ENCODE measurements around the gene DPEP1.
"Not testable (repeated sequence)": the region's sequence is repeated elsewhere in the genome, so short reads cannot be mapped to it uniquely, and the experiment has no call there.

DPEP1 gene

GRCh38 chr16:89620406-89620841, 7.0 kb downstream of the DPEP1 start:
- DNase-seq: no peak

- DNase-seq: no peak
Observed at GRCh38 chr16:89621136-89621697, 7.8 kb downstream of the DPEP1 start.

- no peak for DNase-seq
Observed at GRCh38 chr16:89621698-89622409, 8.4 kb downstream of the DPEP1 start.

GRCh38 chr16:89623511-89624261, 10.2 kb downstream of the DPEP1 start:
- no peak for DNase-seq

- no peak for DNase-seq
Observed at GRCh38 chr16:89624777-89625761, 11.6 kb downstream of the DPEP1 start.

- DNase-seq: no peak
Observed at GRCh38 chr16:89629827-89630610, 16.6 kb downstream of the DPEP1 start.

- no peak for DNase-seq
Observed at GRCh38 chr16:89633064-89633631, 19.7 kb downstream of the DPEP1 start.

GRCh38 chr16:89634463-89635385, 21.3 kb downstream of the DPEP1 start:
- not testable (repeated sequence) for DNase-seq

- no peak for DNase-seq
Observed at GRCh38 chr16:89636663-89637062, 23.2 kb downstream of the DPEP1 start.

- DNase-seq: no peak
Observed at GRCh38 chr16:89637379-89637778, 23.9 kb downstream of the DPEP1 start.

- DNase-seq: no peak
Observed at GRCh38 chr16:89638455-89638854, 25.0 kb downstream of the DPEP1 start.

GRCh38 chr16:89639385-89639784, 25.9 kb downstream of the DPEP1 start:
- DNase-seq: no peak

- DNase-seq: no peak
Observed at GRCh38 chr16:89641458-89642119, 28.1 kb downstream of the DPEP1 start.

- no peak for DNase-seq
Observed at GRCh38 chr16:89642574-89642973, 29.1 kb downstream of the DPEP1 start.

GRCh38 chr16:89643769-89644300, 30.4 kb downstream of the DPEP1 start:
- no peak for DNase-seq

GRCh38 chr16:89645122-89645521, 31.7 kb downstream of the DPEP1 start:
- no peak for DNase-seq

GRCh38 chr16:89646270-89646669, 32.8 kb downstream of the DPEP1 start:
- DNase-seq: no peak

- DNase-seq: no peak
Observed at GRCh38 chr16:89646906-89647305, 33.5 kb downstream of the DPEP1 start.

- DNase-seq: no peak
Observed at GRCh38 chr16:89651584-89651983, 38.1 kb downstream of the DPEP1 start.

Measured in activated CD4-positive, alpha-beta T cell treated with anti-CD3 and anti-CD28 coated beads, Interleukin-2, amount 50 U/mL, for 48 hours (primary cell).